ENCODE data around the gene ZNF281. TPM values are rescaled to one million over a fixed set of nuclear protein-coding genes. Genes with fewer than 3 reads are reported as not detected.

ZNF281 gene
- total RNA-seq, 1 experiment from 2014 or later, result 18.8 TPM

DNA sequence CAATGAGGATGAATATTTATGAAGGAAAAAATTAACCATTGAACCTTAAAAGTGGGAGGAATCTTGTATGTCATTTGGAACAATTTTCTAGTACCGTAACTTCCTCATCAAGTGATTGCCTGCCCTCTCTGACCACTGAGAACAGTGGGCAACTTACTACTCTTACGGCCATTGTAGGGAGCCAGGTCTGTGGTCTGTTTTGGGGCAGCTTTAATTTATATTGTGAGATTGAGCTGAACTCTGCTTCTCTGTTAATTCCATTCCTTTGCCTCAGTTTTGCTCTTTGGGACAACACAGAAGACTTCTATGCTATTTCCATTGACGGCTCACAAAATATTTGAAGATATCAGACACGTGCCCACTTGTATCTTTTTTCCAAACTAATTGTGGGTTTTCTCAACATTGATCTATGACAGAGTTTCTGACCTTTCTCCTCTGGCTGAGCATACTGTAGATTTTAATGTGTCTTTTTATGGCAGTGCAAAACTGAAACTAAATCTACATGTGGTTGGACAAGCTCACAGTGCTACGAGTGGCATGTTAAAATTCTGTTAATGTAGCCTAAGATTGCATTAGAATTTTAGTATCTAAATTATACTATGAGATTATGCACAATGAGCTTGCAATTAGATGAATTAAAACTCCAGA lies 27.8 kb upstream of the ZNF281 start:
- intact Hi-C loops (cut with micrococcal nuclease; ENCODE audit: unreplicated experiment), result no loop called here
- H3K27ac ChIP-seq, result no peak overlapping the region
- no peaks in the 10 kb centered on the region for H3K9me3 ChIP-seq (ENCODE audit: insufficient read depth, low read depth)
- POLR2A ChIA-PET (ENCODE audit: unreplicated experiment), result interaction anchor here (0.7 kb wide), 2 partner anchors 19 to 41 kb away, joined by 6 to 24 read pairs; no protein-coding TSS in a partner anchor
- H2AFZ ChIP-seq, result no peak overlapping the region
- peaks cover 3% of the 10 kb centered on the region; the same call in 1 of the 2 replicates for H3K4me1 ChIP-seq (replicated peaks; ENCODE audit: insufficient read depth)
- H3K4me2 ChIP-seq, result no peak overlapping the region
- CTCF ChIA-PET, result no interaction called here
- no peak overlapping the region for H3K4me3 ChIP-seq
- H3K27me3 ChIP-seq (ENCODE audit: insufficient read depth, low read depth), result no peaks in the 10 kb centered on the region
- TF ChIP-seq, protein P1, sequence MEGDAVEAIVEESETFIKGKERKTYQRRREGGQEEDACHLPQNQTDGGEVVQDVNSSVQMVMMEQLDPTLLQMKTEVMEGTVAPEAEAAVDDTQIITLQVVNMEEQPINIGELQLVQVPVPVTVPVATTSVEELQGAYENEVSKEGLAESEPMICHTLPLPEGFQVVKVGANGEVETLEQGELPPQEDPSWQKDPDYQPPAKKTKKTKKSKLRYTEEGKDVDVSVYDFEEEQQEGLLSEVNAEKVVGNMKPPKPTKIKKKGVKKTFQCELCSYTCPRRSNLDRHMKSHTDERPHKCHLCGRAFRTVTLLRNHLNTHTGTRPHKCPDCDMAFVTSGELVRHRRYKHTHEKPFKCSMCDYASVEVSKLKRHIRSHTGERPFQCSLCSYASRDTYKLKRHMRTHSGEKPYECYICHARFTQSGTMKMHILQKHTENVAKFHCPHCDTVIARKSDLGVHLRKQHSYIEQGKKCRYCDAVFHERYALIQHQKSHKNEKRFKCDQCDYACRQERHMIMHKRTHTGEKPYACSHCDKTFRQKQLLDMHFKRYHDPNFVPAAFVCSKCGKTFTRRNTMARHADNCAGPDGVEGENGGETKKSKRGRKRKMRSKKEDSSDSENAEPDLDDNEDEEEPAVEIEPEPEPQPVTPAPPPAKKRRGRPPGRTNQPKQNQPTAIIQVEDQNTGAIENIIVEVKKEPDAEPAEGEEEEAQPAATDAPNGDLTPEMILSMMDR (conservative IDR thresholded peaks at IDR 0.05), result no peak
- no peak for TF ChIP-seq EZH2 (IDR thresholded peaks at IDR 0.05; ENCODE audit: low read depth)
- no peaks in the 10 kb centered on the region for H3F3A ChIP-seq (ENCODE audit: insufficient read depth, low read depth)
- no peak for DNase-seq
- H3K36me3 ChIP-seq (ENCODE audit: low read depth), result no peaks in the 10 kb centered on the region
- no peaks in the 10 kb centered on the region for H4K20me1 ChIP-seq (ENCODE audit: insufficient read depth)
- no peaks in the 10 kb centered on the region for H3K79me2 ChIP-seq (ENCODE audit: low read depth)
- H3K9me2 ChIP-seq (ENCODE audit: insufficient read depth), result no peaks in the 10 kb centered on the region
- BruUV-seq (replicated peaks), result no TSS peak

DNA sequence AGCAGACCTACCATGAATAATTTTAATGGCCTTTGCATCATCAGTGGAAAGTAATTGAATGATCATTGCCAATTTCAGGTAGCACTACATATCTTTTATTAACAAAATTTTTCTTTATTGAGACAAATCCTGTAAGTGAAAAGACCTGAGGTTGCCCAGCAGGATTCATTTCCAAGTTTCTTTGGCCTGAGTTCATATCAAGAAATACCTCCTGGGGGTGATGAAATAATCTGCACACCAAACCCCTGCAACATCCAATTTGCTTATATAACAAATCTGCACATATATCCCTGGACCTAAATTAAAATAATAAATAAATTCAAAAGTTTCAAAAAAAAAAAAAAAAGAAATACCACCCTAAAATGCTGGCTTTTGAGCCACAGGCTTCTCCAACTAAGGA lies 27.3 kb upstream of the ZNF281 start:
- intact Hi-C loops (cut with micrococcal nuclease; ENCODE audit: unreplicated experiment), result no loop called here
- Histone ChIP-seq H3K4me1 (replicated peaks; ENCODE audit: insufficient read depth) (no peaks in the 10 kb centered on the region), H3K79me2 (ENCODE audit: low read depth) (no peaks in the 10 kb centered on the region), H3K4me3 (no peak overlapping the region), H3K27me3 (ENCODE audit: insufficient read depth, low read depth) (no peaks in the 10 kb centered on the region), H3K9me3 (ENCODE audit: insufficient read depth, low read depth) (no peaks in the 10 kb centered on the region), H3K27ac (no peak overlapping the region), H3K9me2 (ENCODE audit: insufficient read depth) (no peaks in the 10 kb centered on the region), H2AFZ (no peak overlapping the region), H3F3A (ENCODE audit: insufficient read depth, low read depth) (no peaks in the 10 kb centered on the region), H3K4me2 (no peak overlapping the region), H4K20me1 (ENCODE audit: insufficient read depth) (no peaks in the 10 kb centered on the region), H3K36me3 (ENCODE audit: low read depth) (no peaks in the 10 kb centered on the region)
- DNase-seq, result no peak
- ChIA-PET CTCF (no interaction called here), POLR2A (ENCODE audit: unreplicated experiment) (no interaction called here)
- TF ChIP-seq, protein P1 (conservative IDR thresholded peaks at IDR 0.05), result no peak
- no peak for TF ChIP-seq EZH2 (IDR thresholded peaks at IDR 0.05; ENCODE audit: low read depth)
- BruUV-seq (replicated peaks), result no TSS peak

DNA sequence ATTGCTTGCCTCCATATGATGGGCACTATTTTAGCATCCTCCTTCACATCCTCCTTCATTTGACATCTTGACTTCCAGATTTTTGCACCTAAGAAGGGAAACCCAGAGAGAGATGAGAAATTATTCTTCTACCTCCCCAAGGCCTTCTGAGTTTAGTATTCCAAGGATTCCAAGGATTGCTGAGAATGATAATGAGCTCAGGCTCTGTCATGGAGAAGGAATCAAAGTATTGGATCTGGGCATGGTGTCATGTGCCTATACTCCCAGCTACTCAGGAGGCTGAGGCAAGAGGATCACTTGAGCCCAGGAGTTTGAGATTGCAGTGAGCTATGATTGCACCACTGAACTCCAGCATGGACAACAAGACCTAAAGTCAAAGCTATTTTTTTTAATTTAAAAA lies 26.6 kb upstream of the ZNF281 start:
- H3K27ac ChIP-seq, result no peak overlapping the region
- no peaks in the 10 kb centered on the region for H3K9me2 ChIP-seq (ENCODE audit: insufficient read depth)
- no peaks in the 10 kb centered on the region for H3K9me3 ChIP-seq (ENCODE audit: insufficient read depth, low read depth)
- no peaks in the 10 kb centered on the region for H3K36me3 ChIP-seq (ENCODE audit: low read depth)
- BruUV-seq (replicated peaks), result no TSS peak
- no peaks in the 10 kb centered on the region for H3F3A ChIP-seq (ENCODE audit: insufficient read depth, low read depth)
- H3K4me2 ChIP-seq, result no peak overlapping the region
- no peaks in the 10 kb centered on the region for H3K79me2 ChIP-seq (ENCODE audit: low read depth)
- no peak for DNase-seq
- H4K20me1 ChIP-seq (ENCODE audit: insufficient read depth), result no peaks in the 10 kb centered on the region
- ChIA-PET POLR2A (ENCODE audit: unreplicated experiment) (interaction anchor here (0.6 kb wide), 1 partner anchor 20 kb away, joined by 5 read pairs; no protein-coding TSS in a partner anchor), CTCF (interaction anchor here (0.6 kb wide), 1 partner anchor 32 kb away, joined by 3 read pairs; no protein-coding TSS in a partner anchor)
- no peak for TF ChIP-seq EZH2 (IDR thresholded peaks at IDR 0.05; ENCODE audit: low read depth)
- TF ChIP-seq, protein P1 (conservative IDR thresholded peaks at IDR 0.05), result no peak
- intact Hi-C loops (cut with micrococcal nuclease; ENCODE audit: unreplicated experiment), result no loop called here
- H3K4me3 ChIP-seq, result no peak overlapping the region
- no peaks in the 10 kb centered on the region for H3K4me1 ChIP-seq (replicated peaks; ENCODE audit: insufficient read depth)
- no peaks in the 10 kb centered on the region for H3K27me3 ChIP-seq (ENCODE audit: insufficient read depth, low read depth)
- H2AFZ ChIP-seq, result no peak overlapping the region

Measured in PC-9 (cell line).